Spinal cord (tissue), 10 donors: ENCODE measurements around the gene ATG5. TPM values are rescaled to one million over a fixed set of nuclear protein-coding genes. Genes with fewer than 3 reads are reported as not detected.

Source experiments
- DNase-seq, 6 donors: peaks; one replicate each; pipeline versions ENCODE4 v3.0.0 to v3.0.0-alpha.2; 2013 to 2015; ENCODE audit warnings: low spot score in 6 of 6, low read depth in 4 of 6
- H3K27ac ChIP-seq: one replicate; pipeline ENCODE4 v1.5.1; 2013; ENCODE audit warnings: low read depth, low read length, control low read depth
- H3K27me3 ChIP-seq: one replicate; pipeline ENCODE4 v1.6.1; 2013; ENCODE audit warnings: low read length; ENCODE audit not compliant: control insufficient read depth, insufficient read depth
- H3K36me3 ChIP-seq: one replicate; pipeline ENCODE4 v1.6.1; 2013; ENCODE audit warnings: low read length; ENCODE audit not compliant: control insufficient read depth, insufficient read depth
- H3K4me1 ChIP-seq: one replicate; pipeline ENCODE4 v1.6.1; 2013; ENCODE audit warnings: low read length; ENCODE audit not compliant: control insufficient read depth, insufficient read depth
- H3K4me3 ChIP-seq: one replicate; pipeline ENCODE4 v1.5.1; 2013; ENCODE audit warnings: low read depth, low read length, control low read depth
- H3K9me3 ChIP-seq: one replicate; pipeline ENCODE4 v1.6.1; 2013; ENCODE audit warnings: low read length; ENCODE audit not compliant: control insufficient read depth, insufficient read depth
- WGBS: methylation state at CpG from one replicate; pipeline ENCODE4 v1.1.5; 2013; ENCODE audit warnings: missing lambda C conversion rate; ENCODE audit not compliant: insufficient coverage; 5-methylcytosine and 5-hydroxymethylcytosine counted together
- polyA plus RNA-seq, 2 donors: library from polyadenylated mRNA; unstranded; fragments of 120-200 nt; gene quantifications; one replicate each; pipeline ENCODE4 v1.2.1, GENCODE V29; 2013; ENCODE audit not compliant: insufficient read length in 2 of 2
- total RNA-seq, 2 donors: library from RNA; depleted of rRNA in 1 of 2; stranded (reverse); fragments of 120-200 nt in 1 of 2; fragments of >200 nt in 1 of 2; gene quantifications; one replicate each; pipeline versions ENCODE4 v1.2.3 to v1.2.4, GENCODE V29; 2013 to 2014
- donor health status: healthy.

Gene ATG5
- total and polyA plus RNA-seq, 4 donors, result 29.1 to 63.8 (median 35.4) TPM

DNA sequence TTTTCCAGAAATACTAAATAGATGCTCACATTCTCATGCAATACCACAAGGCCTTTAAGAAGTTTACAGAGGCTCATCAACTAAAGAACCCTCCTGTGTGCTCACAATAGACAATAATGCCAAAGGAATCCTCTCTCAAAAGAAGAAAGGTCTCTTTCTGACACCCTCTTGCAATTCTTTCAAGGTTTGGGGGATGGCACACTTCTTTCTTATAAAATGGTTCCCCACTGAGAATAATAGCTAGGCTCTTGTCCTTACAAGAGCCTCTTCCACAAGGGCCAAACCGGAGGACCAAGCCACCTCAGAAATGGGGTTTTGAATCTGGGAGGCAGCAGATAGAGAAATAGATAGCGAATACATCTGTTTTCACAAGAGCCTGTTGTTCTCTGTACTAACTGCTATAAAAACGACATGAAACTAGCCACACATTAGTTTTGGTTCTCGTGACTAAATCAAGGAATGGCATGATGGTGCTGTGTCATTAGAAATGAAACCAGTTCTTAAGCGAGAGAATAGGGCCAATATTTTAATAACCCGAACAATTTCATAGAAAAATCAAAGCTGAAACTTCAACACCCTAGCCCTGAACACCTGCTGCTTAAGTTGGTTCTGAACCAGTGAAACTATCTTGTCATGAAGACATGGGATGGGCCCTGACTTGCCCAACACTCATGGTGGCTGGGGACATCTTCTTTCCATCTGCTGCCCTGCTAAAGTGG lies 158.3 kb downstream of the ATG5 start:
- Histone ChIP-seq H3K4me3 (no peak overlapping the region), H3K27ac (no peak overlapping the region), H3K27me3 (no peaks in the 10 kb centered on the region), H3K4me1 (peaks cover 18% of the 10 kb centered on the region), H3K36me3 (no peaks in the 10 kb centered on the region), H3K9me3 (no peaks in the 10 kb centered on the region)
- 100% methylated on average over 2 of the region's 6 CpGs for WGBS
- no peak for DNase-seq

- no peak for DNase-seq
- no peak overlapping the region for H3K27ac ChIP-seq
- peaks cover 18% of the 10 kb centered on the region for H3K4me1 ChIP-seq
- no peaks in the 10 kb centered on the region for H3K36me3 ChIP-seq
- no peak overlapping the region for H3K4me3 ChIP-seq
- H3K27me3 ChIP-seq, result no peaks in the 10 kb centered on the region
- 100% methylated on average over 1 of the region's 3 CpGs for WGBS
- no peaks in the 10 kb centered on the region for H3K9me3 ChIP-seq
These were observed 159.6 kb downstream of the ATG5 start for GRCh38 chr6:106165885-106166485.

- peak overlapping the region; percentile 10 for H3K27ac ChIP-seq
- no peak overlapping the region for H3K4me3 ChIP-seq
- 78% methylated on average over 13 of the region's 17 CpGs for WGBS
- no peaks in the 10 kb centered on the region for H3K27me3 ChIP-seq
- H3K4me1 ChIP-seq, result peaks cover 18% of the 10 kb centered on the region
- no peaks in the 10 kb centered on the region for H3K9me3 ChIP-seq
- no peaks in the 10 kb centered on the region for H3K36me3 ChIP-seq
- DNase-seq, result peak in 2 of 6 donors; percentile 9 to 67
These were observed 161.3 kb downstream of the ATG5 start for GRCh38 chr6:106163966-106164877.

DNA sequence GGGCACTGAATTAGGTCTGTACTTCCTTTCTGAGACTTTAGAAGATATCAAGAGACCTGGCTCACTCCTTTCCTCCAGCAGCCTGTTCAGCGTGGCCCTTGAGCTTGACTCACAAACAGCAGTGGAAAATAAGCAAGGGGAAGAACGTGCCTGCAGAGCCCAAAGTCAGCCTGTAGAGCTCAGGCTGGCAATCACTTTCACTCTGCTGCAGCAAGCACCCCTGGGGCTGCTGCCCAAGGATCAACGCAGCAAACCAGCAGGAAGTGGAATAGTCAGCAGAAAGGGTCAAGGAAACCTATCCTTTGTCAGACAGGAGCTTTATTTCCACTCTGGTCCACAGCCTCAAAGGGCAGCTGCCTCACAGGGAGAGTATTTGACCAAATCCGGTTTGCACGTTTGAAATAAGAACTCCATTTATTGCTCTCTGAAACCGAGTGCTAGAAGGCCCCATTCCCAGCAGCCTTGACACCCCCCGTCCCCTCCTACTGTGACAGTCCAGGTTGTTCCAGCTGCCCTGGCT lies 162.1 kb downstream of the ATG5 start:
- H3K9me3 ChIP-seq, result no peaks in the 10 kb centered on the region
- no peak overlapping the region for H3K27ac ChIP-seq
- peaks cover 18% of the 10 kb centered on the region for H3K4me1 ChIP-seq
- DNase-seq, result peak in 2 of 6 donors; percentile 45 to 53
- H3K36me3 ChIP-seq, result no peaks in the 10 kb centered on the region
- no peak overlapping the region for H3K4me3 ChIP-seq
- WGBS, result 30% methylated on average over 7 of the region's 7 CpGs
- H3K27me3 ChIP-seq, result no peaks in the 10 kb centered on the region

GRCh38 chr6:106162921-106163320 lies 162.6 kb downstream of the ATG5 start:
- Histone ChIP-seq H3K27me3 (no peaks in the 10 kb centered on the region), H3K4me1 (peaks cover 15% of the 10 kb centered on the region), H3K27ac (no peak overlapping the region), H3K4me3 (no peak overlapping the region), H3K9me3 (no peaks in the 10 kb centered on the region), H3K36me3 (no peaks in the 10 kb centered on the region)
- no peak for DNase-seq
- no CpG with 5 or more reads among the region's 4 CpGs for WGBS

- H3K27me3 ChIP-seq, result no peaks in the 10 kb centered on the region
- peaks cover 15% of the 10 kb centered on the region for H3K4me1 ChIP-seq
- WGBS, result no CpG with 5 or more reads among the region's 2 CpGs
- H3K9me3 ChIP-seq, result no peaks in the 10 kb centered on the region
- H3K36me3 ChIP-seq, result no peaks in the 10 kb centered on the region
- H3K27ac ChIP-seq, result no peak overlapping the region
- H3K4me3 ChIP-seq, result no peak overlapping the region
- no peak for DNase-seq
These were observed 163.7 kb downstream of the ATG5 start for GRCh38 chr6:106161893-106162292.

GRCh38 chr6:106161311-106161874 lies 164.2 kb downstream of the ATG5 start:
- peaks cover 15% of the 10 kb centered on the region for H3K4me1 ChIP-seq
- no peaks in the 10 kb centered on the region for H3K9me3 ChIP-seq
- no peak for DNase-seq
- H3K27ac ChIP-seq, result no peak overlapping the region
- WGBS, result no CpG with 5 or more reads among the region's 3 CpGs
- no peak overlapping the region for H3K4me3 ChIP-seq
- H3K27me3 ChIP-seq, result no peaks in the 10 kb centered on the region
- H3K36me3 ChIP-seq, result no peaks in the 10 kb centered on the region

GRCh38 chr6:106160189-106160588 lies 165.4 kb downstream of the ATG5 start:
- no peaks in the 10 kb centered on the region for H3K27me3 ChIP-seq
- no peaks in the 10 kb centered on the region for H3K9me3 ChIP-seq
- H3K36me3 ChIP-seq, result no peaks in the 10 kb centered on the region
- 100% methylated on average over 1 of the region's 3 CpGs for WGBS
- H3K27ac ChIP-seq, result no peak overlapping the region
- no peak overlapping the region for H3K4me3 ChIP-seq
- peaks cover 15% of the 10 kb centered on the region for H3K4me1 ChIP-seq
- DNase-seq, result no peak

DNA sequence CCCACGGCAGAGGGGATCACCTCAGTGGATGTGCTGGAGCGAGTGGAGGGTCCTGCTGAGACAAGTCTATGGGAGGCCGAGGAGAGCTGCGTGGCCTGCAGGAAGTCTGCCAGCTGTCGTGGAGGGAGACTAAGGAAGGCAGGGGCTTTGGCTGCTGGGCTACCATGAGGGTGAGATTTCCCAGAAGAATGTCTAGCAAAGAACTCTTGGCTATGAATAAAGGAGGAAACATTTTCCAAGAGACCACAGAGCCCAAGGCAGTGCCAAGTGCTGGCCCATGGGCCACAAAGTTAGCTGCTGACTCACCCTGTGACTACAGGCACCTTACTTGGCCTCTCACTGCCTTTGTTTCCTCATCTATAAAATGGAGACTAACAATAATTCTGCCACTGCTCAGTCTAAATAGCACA lies 166.0 kb downstream of the ATG5 start:
- no peak for DNase-seq
- no peaks in the 10 kb centered on the region for H3K9me3 ChIP-seq
- no peaks in the 10 kb centered on the region for H3K27me3 ChIP-seq
- 89% methylated on average over 5 of the region's 5 CpGs for WGBS
- no peaks in the 10 kb centered on the region for H3K36me3 ChIP-seq
- no peak overlapping the region for H3K27ac ChIP-seq
- H3K4me1 ChIP-seq, result peaks cover 15% of the 10 kb centered on the region
- H3K4me3 ChIP-seq, result no peak overlapping the region
